ENCODE results near the gene ERFE.

DNA sequence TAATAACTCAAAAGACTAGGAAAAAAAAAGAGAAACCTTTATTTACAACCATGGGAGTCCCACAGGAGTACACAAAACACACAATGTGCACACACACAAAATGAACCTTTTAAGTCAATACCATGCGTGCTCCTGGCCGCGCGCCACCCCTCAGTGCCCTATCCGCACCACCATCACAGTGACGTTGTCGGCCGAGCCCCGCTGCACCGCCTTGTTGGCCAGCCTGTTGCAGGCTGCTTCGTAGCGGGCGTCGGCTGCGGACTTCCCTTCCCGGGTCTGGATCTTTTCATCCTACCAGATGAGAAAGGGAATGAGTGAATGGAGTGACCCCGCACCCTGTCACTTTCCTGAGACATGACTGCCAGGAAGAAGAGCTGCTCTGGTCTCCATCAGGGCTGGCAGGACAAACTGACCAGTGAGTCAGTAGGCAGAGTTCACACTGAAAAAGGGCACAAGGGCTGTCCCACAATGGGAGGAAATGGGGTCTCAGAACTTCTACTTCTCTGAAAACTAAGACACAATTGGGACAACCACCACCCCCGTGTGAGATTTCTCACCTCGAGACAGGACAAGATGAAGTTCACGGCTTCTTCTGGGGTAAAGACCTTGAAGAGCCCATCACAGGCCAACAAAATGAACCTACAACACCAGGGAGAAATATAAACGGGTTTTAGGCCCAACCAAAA, 11.8 kb downstream of the ERFE start:
- TF ChIP-seq POLR2A (IDR thresholded peaks at IDR 0.05), result no peak
- TF ChIP-seq, protein P1, sequence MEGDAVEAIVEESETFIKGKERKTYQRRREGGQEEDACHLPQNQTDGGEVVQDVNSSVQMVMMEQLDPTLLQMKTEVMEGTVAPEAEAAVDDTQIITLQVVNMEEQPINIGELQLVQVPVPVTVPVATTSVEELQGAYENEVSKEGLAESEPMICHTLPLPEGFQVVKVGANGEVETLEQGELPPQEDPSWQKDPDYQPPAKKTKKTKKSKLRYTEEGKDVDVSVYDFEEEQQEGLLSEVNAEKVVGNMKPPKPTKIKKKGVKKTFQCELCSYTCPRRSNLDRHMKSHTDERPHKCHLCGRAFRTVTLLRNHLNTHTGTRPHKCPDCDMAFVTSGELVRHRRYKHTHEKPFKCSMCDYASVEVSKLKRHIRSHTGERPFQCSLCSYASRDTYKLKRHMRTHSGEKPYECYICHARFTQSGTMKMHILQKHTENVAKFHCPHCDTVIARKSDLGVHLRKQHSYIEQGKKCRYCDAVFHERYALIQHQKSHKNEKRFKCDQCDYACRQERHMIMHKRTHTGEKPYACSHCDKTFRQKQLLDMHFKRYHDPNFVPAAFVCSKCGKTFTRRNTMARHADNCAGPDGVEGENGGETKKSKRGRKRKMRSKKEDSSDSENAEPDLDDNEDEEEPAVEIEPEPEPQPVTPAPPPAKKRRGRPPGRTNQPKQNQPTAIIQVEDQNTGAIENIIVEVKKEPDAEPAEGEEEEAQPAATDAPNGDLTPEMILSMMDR (IDR thresholded peaks at IDR 0.05), result no peak
